K562 (cell line): ENCODE results near the gene AFDN. TPM values are rescaled to one million over a fixed set of nuclear protein-coding genes. Genes with fewer than 3 reads are reported as not detected.

ENCODE experiments used
- ATAC-seq: fragments of 200-7000 bp; cut with Tn5 transposase; 3 replicates; pipeline ENCODE4 v1.9.1; 2020; ENCODE audit warnings: moderate library complexity
- BruUV-seq: library from RNA; stranded (reverse); fragments of 400-500 nt; replicated peaks from 2 replicates; lab custom pipeline; 2021; lab: Mats Ljungman, UMichigan
- CTCF ChIA-PET: fragments of 300-600 bp; formaldehyde crosslinking; extraction: SDS; loops from one replicate; lab custom pipeline; 2021; ENCODE audit warnings: low intra/inter-chr PET ratio; lab: Yijun Ruan, JAX
- POLR2A ChIA-PET: fragments of 300-600, 350-650 bp; sonication (Branson Sonifier 250); formaldehyde crosslinking; extraction: SDS; loops from one replicate; lab custom pipeline; 2021; ENCODE audit warnings: antibody characterized with exemption, inconsistent platforms; lab: Yijun Ruan, JAX
- DNase-seq, 4 experiments: peaks; one replicate each; pipeline versions ENCODE4 v3.0.0 to v3.0.0-alpha.2; 2011 to 2018; ENCODE audit warnings: low spot score in 3 of 4, mixed read lengths in 3 of 4; ENCODE audit errors: extremely low read depth in 1 of 4
- FAIRE-seq: peaks from 2 replicates; lab custom pipeline; 2011; peaks lifted over from hg19 to GRCh38; lab: Jason Lieb, UNC
- H2AFZ ChIP-seq: 2 replicates; pipeline ENCODE4 v1.6.0; 2011; ENCODE audit warnings: low read depth, low read length, control low read depth, inconsistent platforms
- H3K27ac ChIP-seq: fragments of 200-600 bp; 3 replicates; pipeline ENCODE4 v1.8.0; 2011; ENCODE audit warnings: low read depth, mild to moderate bottlenecking, control low read depth, inconsistent platforms, low read length, moderate library complexity, mixed read lengths; ENCODE audit errors: extremely low read depth
- H3K27me3 ChIP-seq, 2 experiments: fragments of 300-600 bp in 1 of 2; 2 replicates in 1 of 2; 3 replicates in 1 of 2; pipeline versions ENCODE4 v1.6.0 to v1.8.0; 2011; ENCODE audit warnings: inconsistent platforms in 2 of 2, low read length in 2 of 2, mild to moderate bottlenecking in 1 of 2, mixed read lengths in 1 of 2, moderate library complexity in 1 of 2; ENCODE audit not compliant: control insufficient read depth in 2 of 2, insufficient read depth in 2 of 2
- H3K36me3 ChIP-seq: fragments of 300-600 bp; 3 replicates; pipeline ENCODE4 v1.8.0; 2011; ENCODE audit warnings: mild to moderate bottlenecking, low read length, inconsistent platforms; ENCODE audit not compliant: control insufficient read depth, insufficient read depth
- H3K4me1 ChIP-seq, 2 experiments: fragments of 200-600 bp in 1 of 2; replicated peaks in 1 of 2; 2 replicates in 1 of 2; 3 replicates in 1 of 2; pipeline versions ENCODE4 v1.5.1 to v1.8.0; 2011; ENCODE audit warnings: inconsistent platforms in 2 of 2, low read length in 2 of 2, mild to moderate bottlenecking in 1 of 2, mixed read lengths in 1 of 2, moderate library complexity in 1 of 2; ENCODE audit not compliant: control insufficient read depth in 2 of 2, insufficient read depth in 2 of 2
- H3K4me2 ChIP-seq: 2 replicates; pipeline ENCODE4 v1.6.1; 2011; ENCODE audit warnings: low read length, control low read depth, inconsistent platforms, mixed read lengths; ENCODE audit not compliant: insufficient read depth
- H3K4me3 ChIP-seq: fragments of 200-600 bp; sonication (generic), shearing (Covaris generic); 2 replicates; pipeline ENCODE4 v1.5.1; 2016; ENCODE audit warnings: control low read depth, inconsistent platforms
- H3K79me2 ChIP-seq: fragments of 200-600 bp; 3 replicates; pipeline ENCODE4 v1.8.0; 2011; ENCODE audit warnings: low read length, inconsistent platforms; ENCODE audit not compliant: control insufficient read depth, insufficient read depth
- H3K9ac ChIP-seq, 2 experiments: 2 replicates each; pipeline versions ENCODE4 v1.6.0 to v1.6.1; 2011; ENCODE audit warnings: low read depth in 2 of 2, low read length in 2 of 2, control low read depth in 1 of 2, inconsistent platforms in 1 of 2, mild to moderate bottlenecking in 1 of 2, mixed read lengths in 1 of 2; ENCODE audit not compliant: insufficient read depth in 1 of 2
- H3K9me1 ChIP-seq: one replicate; pipeline ENCODE4 v1.6.0; 2011; ENCODE audit warnings: inconsistent platforms, mild to moderate bottlenecking, low read length, moderate library complexity; ENCODE audit not compliant: control insufficient read depth, insufficient read depth
- H3K9me3 ChIP-seq: replicated peaks from 2 replicates; pipeline ENCODE4 v1.5.1; 2011; ENCODE audit warnings: low read depth, low read length, inconsistent platforms; ENCODE audit not compliant: control insufficient read depth, insufficient read depth
- H4K20me1 ChIP-seq: replicated peaks from 2 replicates; pipeline ENCODE4 v1.6.1; 2011; ENCODE audit warnings: low read length, inconsistent platforms, mixed read lengths; ENCODE audit not compliant: control insufficient read depth, insufficient read depth
- GTF2F1 ChIP-seq: IDR thresholded peaks from 2 replicates; pipeline ENCODE4 v1.6.1; 2011; ENCODE audit warnings: low read depth, low read length, improper control_type of control experiment
- RBM22 ChIP-seq: fragments of 200-400 bp; formaldehyde crosslinking; IDR thresholded peaks from 2 replicates; pipeline ENCODE4 v1.6.1; 2018; ENCODE audit warnings: low read length, low read depth; ENCODE audit not compliant: poor library complexity, severe bottlenecking
- RNF2 ChIP-seq: sonication (generic); IDR thresholded peaks from 2 replicates; pipeline ENCODE4 v1.6.1; 2016
- SP2 ChIP-seq: IDR thresholded peaks from 2 replicates; pipeline ENCODE4 v1.6.1; 2011; ENCODE audit warnings: mild to moderate bottlenecking, low read depth, low read length, moderate library complexity; ENCODE audit not compliant: poor library complexity, severe bottlenecking; ENCODE audit errors: extremely low read depth
- ZFP36 ChIP-seq: fragments of 150-350 bp; IDR thresholded peaks from 2 replicates; pipeline ENCODE4 v1.6.1; 2018; ENCODE audit warnings: low read length, low read depth; ENCODE audit not compliant: partially characterized antibody
- ZNF324 ChIP-seq: fragments of 250-450 bp; sonication (Bioruptor Pico); IDR thresholded peaks from 2 replicates; pipeline ENCODE4 v1.4.0; 2020; ENCODE audit warnings: mild to moderate bottlenecking
- WGBS: fragments of 100-300 bp; shearing (Covaris generic); methylation state at CpG from one replicate; pipeline ENCODE4 v1.1.6; 2016; ENCODE audit warnings: low coverage, mixed read lengths; ENCODE audit not compliant: insufficient coverage; ENCODE audit errors: missing lambda C conversion rate; 5-methylcytosine and 5-hydroxymethylcytosine counted together
- in situ Hi-C: fragments of 300-500 bp; cut with MboI; formaldehyde crosslinking; loops from 4 replicates; pipeline ENCODE4 v1.15.0; 2018; ENCODE audit warnings: inconsistent platforms, mixed read lengths
- intact Hi-C: fragments of 100-400 bp; cut with micrococcal nuclease; formaldehyde crosslinking; loops from 2 replicates; pipeline ENCODE4 v1.14.2; 2022
- polyA plus RNA-seq, 8 experiments: library from polyadenylated mRNA; depleted of rRNA in 4 of 8; stranded (reverse) in 5 of 8; unstranded in 3 of 8; fragments of >200 nt; fragmentation: Nextera tagmentation in 2 of 8; fragmentation: Illumina TruSeq in 1 of 8; extraction: Ambion mirVana in 2 of 8; extraction: Trizol in 1 of 8; gene quantifications; 2 replicates each; pipeline versions ENCODE4 v1.2.1 to v1.2.3, GENCODE V29; 2011 to 2014; ENCODE audit warnings: inconsistent platforms in 1 of 8, missing spikeins in 1 of 8
- total RNA-seq, 7 experiments: library from RNA; depleted of rRNA in 6 of 7; stranded (reverse); fragments of >200 nt in 6 of 7; fragmentation: Illumina TruSeq in 2 of 7; extraction: Trizol in 2 of 7; gene quantifications; 2 replicates each; pipeline versions ENCODE4 v1.2.1 to v1.2.3, GENCODE V29; 2011 to 2021; ENCODE audit warnings: low replicate concordance in 1 of 7
- TF ChIP-seq, protein P1 (sequence below): sonication (generic); formaldehyde crosslinking; IDR thresholded peaks from 2 replicates; pipeline ENCODE4 v1.8.1; 2023; ENCODE audit warnings: missing genetic modification reagents, mild to moderate bottlenecking, borderline replicate concordance

The AFDN gene
- total and polyA plus RNA-seq, 9 of the 15 experiments (the other 6 are each of a cell fraction or from before 2014, with no cell fraction given): 7.2 to 129 (median 105) TPM

DNA sequence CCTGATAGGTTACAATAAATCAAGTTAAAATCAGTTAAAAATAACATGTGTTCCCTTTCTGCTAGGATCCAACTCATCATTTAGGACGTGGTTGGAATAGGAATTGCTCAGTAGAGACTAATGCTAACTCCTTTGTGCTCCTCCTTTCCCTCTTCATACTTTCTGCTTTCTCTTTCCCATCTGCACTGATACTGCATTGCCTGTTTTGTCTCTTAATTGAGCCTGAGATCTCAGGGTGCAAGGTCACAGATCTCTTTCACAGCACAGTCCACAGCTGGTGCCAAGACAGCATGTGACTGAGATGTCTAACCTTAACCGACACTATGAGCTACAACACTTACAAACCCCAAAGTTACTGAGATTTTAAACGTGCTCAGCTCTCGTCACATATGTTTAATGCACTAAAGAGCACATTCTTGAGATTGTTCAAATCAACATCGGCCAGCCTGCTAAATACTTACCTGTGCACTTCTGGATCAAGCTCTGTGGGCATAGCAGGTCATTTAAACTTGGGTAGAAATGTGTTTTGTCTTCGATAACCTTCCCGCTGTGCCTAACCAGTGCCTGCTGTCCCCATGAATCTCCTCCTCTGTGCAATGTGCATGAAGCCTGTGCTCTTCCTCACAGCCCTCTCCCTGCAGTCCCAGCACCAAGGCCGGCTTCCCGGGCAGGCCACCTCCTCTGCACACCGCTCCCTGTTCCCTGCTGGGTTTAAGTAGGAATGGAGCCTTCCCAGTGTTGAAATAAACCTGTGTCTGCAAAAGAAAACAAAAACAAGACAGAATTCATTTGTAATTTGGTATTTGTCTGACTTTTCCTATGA lies 39.6 kb upstream of the AFDN start:
- no peaks in the 10 kb centered on the region for H3K79me2 ChIP-seq
- intact Hi-C loops (no loop called here), in situ Hi-C loops (no loop called here)
- H3K9ac ChIP-seq: no peak overlapping the region
- no peak for DNase-seq
- H3K4me3 ChIP-seq: no peak overlapping the region
- TF ChIP-seq GTF2F1 (no peak), ZFP36 (peak; percentile 1), RNF2 (0 out of 2 replicates have a peak, but pooled peaks have one; percentile 10), RBM22 (no peak), ZNF324 (CRISPR knock-in tag) (no peak), SP2 (no peak)
- TF ChIP-seq, protein P1, sequence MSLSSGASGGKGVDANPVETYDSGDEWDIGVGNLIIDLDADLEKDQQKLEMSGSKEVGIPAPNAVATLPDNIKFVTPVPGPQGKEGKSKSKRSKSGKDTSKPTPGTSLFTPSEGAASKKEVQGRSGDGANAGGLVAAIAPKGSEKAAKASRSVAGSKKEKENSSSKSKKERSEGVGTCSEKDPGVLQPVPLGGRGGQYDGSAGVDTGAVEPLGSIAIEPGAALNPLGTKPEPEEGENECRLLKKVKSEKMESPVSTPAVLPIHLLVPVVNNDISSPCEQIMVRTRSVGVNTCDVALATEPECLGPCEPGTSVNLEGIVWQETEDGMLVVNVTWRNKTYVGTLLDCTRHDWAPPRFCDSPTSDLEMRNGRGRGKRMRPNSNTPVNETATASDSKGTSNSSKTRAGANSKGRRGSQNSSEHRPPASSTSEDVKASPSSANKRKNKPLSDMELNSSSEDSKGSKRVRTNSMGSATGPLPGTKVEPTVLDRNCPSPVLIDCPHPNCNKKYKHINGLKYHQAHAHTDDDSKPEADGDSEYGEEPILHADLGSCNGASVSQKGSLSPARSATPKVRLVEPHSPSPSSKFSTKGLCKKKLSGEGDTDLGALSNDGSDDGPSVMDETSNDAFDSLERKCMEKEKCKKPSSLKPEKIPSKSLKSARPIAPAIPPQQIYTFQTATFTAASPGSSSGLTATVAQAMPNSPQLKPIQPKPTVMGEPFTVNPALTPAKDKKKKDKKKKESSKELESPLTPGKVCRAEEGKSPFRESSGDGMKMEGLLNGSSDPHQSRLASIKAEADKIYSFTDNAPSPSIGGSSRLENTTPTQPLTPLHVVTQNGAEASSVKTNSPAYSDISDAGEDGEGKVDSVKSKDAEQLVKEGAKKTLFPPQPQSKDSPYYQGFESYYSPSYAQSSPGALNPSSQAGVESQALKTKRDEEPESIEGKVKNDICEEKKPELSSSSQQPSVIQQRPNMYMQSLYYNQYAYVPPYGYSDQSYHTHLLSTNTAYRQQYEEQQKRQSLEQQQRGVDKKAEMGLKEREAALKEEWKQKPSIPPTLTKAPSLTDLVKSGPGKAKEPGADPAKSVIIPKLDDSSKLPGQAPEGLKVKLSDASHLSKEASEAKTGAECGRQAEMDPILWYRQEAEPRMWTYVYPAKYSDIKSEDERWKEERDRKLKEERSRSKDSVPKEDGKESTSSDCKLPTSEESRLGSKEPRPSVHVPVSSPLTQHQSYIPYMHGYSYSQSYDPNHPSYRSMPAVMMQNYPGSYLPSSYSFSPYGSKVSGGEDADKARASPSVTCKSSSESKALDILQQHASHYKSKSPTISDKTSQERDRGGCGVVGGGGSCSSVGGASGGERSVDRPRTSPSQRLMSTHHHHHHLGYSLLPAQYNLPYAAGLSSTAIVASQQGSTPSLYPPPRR: no peak
- no peaks in the 10 kb centered on the region; the same call in 1 of the 2 replicates for H4K20me1 ChIP-seq
- H3K4me1 ChIP-seq: no peaks in the 10 kb centered on the region
- no peak overlapping the region for H2AFZ ChIP-seq
- no peaks in the 10 kb centered on the region for H3K9me3 ChIP-seq
- H3K36me3 ChIP-seq: no peaks in the 10 kb centered on the region; the same call in 2 of the 3 replicates
- no TSS peak for BruUV-seq
- ChIA-PET CTCF (no interaction called here), POLR2A (interaction anchor here (0.6 to 1.6 kb wide), 5 partner anchors 9 to 539 kb away, joined by 3 to 5 read pairs (median 4); no protein-coding TSS in a partner anchor)
- FAIRE-seq: no peak
- peak; percentile 34; the same call in 2 of the 3 replicates for ATAC-seq
- H3K27me3 ChIP-seq: peaks cover 33 to 55% of the 10 kb centered on the region in 2 experiments
- H3K27ac ChIP-seq: no peak overlapping the region
- H3K9me1 ChIP-seq: no peaks in the 10 kb centered on the region
- no peak overlapping the region for H3K4me2 ChIP-seq
- WGBS: 8% methylated on average over 10 of the region's 10 CpGs
